HG02970 (cell line): Measurements from ENCODE around the gene HEPHL1.
"Not testable (repeated sequence)": the region's sequence is repeated elsewhere in the genome, so short reads cannot be mapped to it uniquely, and the experiment has no call there.

Experiments used
- ATAC-seq: cut with Tn5 transposase; IDR thresholded peaks from one replicate; pipeline ENCODE4 v1.9.1; 2021; ENCODE audit warnings: mild to moderate bottlenecking, moderate library complexity, moderate number of reproducible peaks; ENCODE audit not compliant: unreplicated experiment, low FRiP score

Gene HEPHL1

DNA sequence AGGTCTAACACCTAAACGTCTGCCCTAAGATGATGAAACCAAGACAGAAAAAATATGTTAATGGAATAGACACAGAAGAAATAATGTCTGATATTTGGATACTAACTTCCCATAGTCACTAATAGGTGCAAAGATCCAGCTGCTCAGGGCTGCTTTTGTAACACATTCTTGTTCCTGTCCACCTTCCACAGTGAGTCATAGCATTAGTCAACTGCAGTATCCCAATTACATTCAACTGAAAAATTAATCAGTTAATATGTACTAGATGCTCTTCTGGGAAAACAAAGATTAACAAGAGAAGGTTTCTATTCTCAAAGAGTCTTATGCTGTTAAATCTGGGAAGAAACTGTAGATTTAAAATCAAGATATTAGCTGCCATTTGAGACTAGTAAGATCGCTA lies 47.6 kb downstream of the HEPHL1 start:
- ATAC-seq: no peak

DNA sequence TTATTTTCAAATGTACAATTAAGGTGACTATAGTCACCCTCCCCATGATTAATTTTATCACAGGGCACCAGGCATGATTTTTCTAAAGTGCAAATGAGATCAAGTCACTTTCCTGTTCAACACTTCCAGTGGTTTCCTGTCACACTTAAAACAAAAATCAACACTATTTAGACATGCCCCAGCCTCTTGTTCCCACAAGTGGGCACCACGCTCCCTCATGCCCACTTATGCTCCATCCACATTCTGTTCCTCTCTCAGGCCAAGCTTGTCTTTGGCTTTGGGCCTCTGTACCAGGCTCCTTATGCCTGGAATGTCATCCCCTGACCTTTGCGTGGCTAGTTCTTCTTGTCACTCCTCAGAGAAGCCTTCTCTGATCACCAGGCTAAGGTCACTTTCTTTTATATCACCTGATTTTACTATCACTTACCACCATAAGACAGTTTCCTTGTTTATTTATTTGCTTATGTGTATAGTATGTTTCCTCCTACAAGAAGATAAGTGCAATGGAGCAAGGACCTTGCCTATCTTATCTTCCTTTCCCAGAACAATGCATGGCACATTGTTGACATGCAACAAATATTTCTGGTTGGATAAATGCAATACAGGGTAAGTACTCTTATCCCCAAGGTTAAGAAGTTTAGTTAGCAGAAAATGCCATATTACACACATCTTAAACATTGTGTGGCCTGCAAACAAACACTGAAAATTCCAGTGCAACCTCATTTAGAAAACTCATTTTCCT lies 56.6 kb downstream of the HEPHL1 start:
- ATAC-seq: no peak

DNA sequence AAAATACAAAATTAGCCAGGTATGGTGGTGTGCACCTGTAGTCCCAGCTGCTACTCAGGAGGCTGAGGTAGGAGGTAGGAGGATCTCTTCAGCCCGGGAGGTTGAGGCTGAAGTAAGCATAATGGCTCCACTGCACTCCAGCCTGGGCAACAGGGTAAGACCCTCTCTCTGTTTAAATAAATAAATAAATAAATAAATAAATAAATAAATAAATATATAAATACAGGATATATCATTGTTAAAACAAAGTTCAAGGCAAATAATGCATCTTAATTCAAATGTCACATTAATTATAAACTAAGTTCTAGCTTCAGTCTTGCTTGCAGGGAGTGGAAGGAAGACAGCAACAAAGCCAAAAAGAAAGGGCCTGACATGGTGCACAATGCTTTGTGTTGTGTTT lies 63.0 kb downstream of the HEPHL1 start:
- ATAC-seq: no peak

DNA sequence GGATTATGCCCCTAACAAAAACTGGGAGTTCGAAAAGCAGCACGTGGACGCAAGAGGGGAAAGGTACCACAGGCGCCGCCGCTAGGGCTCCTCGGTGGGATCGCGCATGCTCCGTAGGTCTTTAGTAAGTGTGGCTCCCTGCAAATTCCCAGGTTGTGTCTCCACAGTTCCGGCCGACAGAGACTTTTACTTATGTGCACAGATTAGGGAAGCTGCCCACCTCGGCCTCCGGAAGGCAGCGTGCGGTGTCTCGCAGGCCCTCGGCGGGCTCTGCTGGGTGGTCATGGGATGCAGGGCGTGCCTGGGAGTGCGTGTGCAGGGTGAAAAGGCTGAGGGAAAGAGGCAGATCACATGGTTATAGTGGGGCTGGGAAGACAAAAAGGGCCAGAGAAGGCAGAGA lies 67.8 kb downstream of the HEPHL1 start:
- ATAC-seq: no peak

DNA sequence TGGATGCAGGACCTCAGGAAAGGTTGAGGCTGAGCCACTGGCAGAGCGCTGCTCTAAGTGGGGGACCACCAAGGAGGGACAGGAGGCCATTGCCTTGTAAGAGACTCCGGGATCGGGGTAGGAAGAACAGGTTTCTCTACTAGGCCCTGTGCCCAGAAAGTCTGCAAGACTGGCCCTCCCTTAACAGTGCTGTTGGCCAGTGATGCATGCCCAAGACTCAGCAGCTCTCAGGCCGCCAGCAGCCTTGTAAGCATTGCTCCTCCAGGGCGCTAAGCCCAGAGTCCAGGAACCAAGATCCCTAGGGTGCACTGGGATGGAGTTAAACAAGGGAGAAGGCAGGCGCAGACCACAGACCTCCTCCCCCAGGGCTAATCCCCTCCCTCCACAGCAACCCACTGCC lies 68.2 kb downstream of the HEPHL1 start:
- ATAC-seq: no peak

DNA sequence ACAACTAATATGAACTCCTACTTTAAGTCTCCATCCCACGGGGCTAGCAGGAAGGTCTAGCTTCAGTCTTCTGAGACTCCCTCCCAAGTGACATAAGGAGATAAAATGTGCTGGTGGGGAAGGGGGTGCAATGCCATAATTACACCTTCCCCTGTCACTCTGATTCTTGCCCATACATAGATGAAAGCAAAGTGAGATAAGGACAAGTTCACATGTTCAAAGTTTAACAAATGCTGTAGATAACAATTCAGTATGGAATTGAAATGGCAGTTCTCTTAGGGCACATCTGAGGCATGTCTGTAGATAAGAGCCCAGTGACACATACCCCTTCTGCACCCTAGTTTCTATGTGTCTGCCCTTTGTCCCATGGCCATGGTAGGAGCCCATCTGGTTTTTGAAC lies 69.2 kb downstream of the HEPHL1 start:
- ATAC-seq: no peak

DNA sequence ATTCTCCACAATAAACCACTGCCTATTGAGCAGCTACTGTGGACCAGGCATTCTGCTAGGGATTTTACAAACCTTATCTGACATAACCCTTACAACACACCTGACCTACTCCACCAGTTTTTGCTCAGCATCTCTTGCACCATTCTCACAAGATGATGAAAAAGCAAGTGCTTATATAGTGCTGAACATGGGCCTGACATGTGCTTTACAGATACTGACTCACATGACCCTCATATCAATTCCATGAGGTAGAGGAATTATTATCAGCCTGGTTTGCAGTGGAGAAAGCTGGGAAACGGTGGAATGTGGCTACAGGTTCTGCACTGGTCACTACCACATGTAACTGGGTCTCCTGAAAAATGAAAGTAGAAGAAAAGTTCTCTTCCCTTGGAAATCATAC lies 69.9 kb downstream of the HEPHL1 start:
- ATAC-seq: no peak

DNA sequence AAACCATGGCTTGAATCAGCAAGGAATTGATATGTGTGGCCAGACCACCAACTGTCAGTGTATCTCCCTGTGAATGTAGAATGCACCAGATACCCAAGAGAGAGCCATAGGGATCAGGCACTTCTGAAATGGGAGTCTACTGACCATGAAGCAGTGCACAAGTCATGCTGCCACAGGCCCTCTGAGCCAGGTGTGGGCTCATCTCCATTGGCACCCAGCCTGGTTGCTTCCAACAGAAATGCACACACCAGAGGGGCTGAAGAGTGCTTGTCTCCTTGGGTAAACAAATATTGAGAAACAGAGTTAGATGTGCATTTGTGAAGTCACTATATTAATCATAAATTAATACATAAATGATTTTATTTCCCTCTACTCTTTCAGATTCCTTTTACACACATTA lies 79.1 kb downstream of the HEPHL1 start:
- ATAC-seq: no peak

DNA sequence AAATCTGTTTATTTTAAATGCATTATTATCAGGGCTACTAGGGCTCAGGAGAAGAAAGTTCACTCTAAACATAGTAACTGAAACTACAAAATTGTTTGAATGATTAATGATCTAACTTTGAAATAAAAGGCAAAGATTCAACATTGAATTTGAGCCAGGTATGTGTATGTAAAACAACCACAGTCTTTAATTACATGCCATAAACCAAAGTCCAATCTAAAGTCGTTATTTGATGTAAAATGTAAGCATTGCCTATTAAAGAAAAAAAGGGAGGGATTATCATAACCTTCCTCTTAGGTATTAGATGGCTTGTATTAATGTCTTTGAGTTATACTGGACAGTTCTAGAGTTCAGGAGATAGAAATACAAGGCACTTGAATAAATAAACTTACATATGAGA lies 82.3 kb downstream of the HEPHL1 start:
- ATAC-seq: no peak

DNA sequence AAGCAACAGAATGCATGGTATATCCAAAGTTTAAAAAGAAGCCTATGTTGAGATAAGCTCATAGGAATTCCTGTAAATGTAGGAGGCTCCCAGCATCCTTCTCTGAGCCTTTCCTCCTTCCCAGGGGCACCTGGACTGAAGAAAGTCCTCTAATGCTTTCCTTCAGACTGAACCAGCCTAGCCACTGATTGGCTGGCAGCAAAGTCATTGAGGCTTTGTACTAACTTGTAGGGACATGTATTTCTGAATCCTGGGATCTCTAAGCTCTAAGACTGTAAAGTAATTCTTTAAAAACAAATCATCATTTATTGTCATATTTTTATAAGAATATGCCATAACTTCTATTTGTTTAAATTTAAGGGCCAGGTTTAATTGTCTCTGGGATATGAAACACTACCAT lies 83.6 kb downstream of the HEPHL1 start:
- no peak for ATAC-seq

DNA sequence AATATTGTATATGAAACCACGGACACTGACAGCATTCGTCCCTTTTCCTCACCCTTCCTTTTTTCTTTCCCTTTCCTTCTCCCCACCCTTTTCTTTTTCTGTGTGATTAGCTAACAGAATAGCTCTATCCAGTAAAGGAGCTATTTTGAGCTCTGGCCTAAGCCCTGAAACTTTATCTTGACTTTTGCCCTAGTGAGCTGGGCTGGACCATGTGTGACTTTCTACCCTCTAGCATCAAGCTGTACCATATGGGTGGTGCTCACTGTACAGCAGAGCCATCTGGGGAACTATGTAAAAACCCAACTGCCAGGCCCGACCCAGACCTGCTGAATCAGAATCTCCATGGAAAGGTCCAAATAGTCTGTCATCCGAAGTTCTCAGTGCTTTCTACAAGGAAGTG lies 85.6 kb downstream of the HEPHL1 start:
- no peak for ATAC-seq

DNA sequence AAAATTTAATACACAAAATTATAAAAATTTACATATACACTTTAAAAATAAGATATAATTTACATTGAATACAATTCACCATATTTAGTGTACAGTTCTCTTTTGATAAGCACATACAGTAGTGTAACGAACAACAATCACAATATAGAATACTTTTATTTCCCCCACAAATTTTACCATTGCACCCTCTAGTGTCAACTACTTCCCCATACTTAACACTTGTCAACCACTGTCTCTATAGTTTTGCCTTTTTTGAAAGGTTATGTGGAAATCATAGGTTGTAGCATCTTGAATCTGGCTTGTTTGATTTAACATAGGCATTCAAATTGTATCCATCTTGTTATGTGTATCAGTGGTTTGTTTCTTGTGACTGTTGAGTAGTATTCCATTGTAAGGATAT lies 86.2 kb downstream of the HEPHL1 start:
- ATAC-seq: no peak

DNA sequence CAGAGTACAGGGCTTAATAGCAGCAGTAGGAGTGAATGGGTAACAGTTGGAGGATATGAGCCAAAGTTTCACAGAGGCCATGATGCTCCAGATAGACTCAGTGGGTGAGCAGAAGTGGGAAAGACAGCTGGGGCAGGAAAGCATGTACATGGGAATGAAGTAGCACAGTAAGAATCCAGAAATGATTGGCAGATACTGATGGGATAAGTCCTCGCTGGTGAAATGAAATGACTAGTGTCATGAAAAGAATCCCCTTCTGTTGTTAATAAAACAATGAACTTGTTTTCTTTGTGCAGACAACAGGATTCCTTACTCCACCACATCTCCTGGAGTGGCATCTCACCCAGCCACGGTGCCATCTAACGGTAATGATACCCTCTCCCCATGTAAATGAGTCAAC lies 90.1 kb downstream of the HEPHL1 start:
- no peak for ATAC-seq

DNA sequence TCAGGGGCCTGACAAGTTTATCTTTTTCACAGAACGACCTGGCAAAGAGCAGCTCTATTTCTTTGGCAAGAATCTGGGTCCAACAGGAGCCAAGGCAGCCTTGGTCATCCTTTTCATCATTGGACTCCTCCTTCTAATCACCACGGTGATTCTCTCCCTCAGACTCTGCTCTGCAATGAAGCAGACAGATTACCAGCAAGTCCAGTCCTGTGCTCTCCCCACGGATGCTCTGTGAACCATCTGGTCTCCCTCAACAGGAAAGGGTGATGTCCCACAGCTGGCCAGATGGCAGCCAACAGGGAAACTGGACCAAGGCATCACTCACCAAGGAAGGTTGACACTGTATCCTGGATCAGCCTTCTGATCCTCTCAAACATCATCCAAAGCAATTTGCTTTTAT lies 90.5 kb downstream of the HEPHL1 start:
- no peak for ATAC-seq

DNA sequence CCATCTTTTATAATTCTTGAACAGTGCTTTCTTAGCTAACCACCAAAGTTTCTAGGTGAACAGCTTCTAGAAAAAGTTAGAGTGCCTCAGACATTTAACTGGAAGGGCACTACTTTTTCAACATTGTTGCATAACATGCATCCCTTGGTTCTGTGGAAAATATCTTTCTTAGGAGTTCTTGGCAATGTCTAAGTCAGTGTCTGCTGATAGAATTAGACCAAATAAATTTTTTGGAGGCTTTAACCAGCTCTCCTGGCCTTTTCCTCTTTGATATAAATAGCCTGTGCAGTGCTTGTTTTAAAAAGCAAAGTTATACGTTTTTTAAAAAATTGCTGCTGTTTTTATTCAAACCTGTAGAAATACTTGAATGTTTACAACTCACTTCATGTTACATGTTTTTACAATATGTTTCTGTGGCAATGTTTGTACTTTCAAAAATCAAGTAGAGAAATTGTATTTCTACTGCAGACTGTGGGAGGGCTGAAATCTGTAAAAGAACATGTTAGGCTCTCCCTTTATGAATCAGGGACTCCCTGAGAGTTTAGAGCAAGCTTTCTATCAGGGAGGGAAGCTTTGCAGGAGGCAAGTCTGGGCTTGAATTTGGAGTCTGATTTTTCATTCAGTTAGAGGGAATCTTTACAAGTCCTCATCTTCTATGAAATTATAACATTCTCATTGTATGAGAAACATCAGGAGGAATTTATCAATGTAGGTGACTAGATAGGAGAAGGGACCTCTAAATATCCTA lies 91.2 kb downstream of the HEPHL1 start:
- no peak for ATAC-seq

DNA sequence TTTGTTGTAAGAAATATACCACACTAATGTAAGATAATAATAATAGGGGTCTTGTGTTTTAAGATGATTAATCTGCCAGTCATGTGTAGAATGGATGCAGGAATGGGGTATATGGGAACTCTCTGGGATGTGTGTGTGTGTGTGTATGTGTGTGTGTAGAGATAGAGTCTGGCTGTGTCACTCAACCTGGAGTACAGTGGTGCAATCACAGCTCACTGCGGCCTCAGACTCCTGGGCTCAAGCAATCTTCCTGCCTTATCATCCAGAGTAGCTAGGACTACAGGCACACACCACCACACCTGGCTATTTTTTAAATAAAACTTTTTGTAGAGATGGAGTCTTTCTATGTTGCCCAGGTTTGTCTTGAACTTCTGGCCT lies 96.0 kb downstream of the HEPHL1 start:
- no peak for ATAC-seq

DNA sequence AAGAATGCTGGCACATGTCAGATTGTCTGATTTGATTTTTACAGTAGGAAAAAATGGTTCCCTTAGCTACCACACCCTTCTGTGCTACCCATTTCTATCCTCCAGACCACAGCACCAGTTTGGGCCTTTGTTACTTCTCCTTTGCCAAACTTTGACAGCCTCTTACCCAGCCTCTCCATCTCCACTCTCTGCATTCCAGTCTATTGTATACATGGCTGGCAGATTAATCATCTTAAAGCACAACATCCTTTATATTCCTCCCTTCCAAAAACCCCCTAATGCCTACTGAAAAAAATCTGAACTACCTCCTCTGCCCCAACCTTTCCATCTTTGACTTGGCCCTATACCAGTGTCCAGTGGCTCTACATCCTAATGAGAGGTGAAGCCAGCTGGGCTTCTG lies 96.7 kb downstream of the HEPHL1 start:
- no peak for ATAC-seq

DNA sequence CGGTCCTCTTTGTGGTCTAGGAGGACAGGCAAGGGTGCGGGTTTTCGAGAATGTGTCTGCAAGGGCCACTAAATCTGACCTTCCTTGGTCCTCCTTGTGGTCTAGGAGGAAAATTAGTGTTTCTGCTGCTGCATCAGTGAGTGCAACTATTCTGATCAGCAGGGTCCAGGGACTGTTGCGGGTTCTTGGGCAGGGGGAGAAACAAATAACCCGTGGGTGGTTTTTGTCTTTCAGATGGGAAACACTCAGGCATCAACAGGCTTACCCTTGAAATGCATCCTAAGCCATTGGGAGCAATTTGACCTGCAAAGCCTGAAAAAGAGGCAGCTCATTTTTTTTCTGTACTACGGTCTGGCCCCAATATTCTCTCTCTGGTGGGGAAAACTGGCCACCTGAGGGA lies 98.5 kb downstream of the HEPHL1 start:
- not testable (repeated sequence) for ATAC-seq

DNA sequence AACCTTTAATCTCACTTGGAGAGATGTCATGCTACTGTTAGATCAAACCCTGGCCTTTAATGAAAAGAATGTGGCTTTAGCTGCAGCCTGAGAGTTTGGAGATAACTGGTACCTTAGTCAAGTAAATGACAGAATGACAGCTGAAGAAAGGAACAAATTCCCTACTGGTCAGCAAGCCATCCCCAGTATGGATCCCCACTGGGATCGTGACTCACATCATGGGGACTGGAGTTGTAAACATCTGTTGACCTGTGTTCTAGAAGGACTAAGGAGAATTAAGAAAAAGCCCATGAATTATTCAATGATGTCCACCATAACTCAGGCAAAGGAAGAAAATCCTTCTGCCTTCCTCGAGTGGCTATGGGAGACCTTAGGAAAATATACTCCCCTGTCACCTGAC lies 99.4 kb downstream of the HEPHL1 start:
- not testable (repeated sequence) for ATAC-seq

DNA sequence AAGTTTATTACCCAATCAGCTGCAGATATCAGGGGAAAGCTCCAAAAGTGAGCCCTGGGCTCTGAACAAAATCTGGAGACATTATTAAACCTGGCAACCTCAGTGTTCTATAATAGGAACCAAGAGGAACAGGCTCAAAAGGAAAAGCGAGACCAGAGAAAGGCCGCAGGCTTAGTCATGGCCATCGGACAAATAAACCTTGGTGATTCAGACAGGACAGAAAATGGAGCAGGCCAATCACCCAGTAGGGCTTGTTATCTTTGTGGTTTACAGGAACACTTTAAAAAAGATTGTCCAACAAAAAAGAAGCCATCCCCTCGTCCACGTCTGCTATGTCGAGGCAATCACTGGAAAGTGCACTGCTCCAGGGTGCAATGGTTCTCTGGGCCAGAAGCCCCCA lies 99.8 kb downstream of the HEPHL1 start:
- ATAC-seq: no peak

DNA sequence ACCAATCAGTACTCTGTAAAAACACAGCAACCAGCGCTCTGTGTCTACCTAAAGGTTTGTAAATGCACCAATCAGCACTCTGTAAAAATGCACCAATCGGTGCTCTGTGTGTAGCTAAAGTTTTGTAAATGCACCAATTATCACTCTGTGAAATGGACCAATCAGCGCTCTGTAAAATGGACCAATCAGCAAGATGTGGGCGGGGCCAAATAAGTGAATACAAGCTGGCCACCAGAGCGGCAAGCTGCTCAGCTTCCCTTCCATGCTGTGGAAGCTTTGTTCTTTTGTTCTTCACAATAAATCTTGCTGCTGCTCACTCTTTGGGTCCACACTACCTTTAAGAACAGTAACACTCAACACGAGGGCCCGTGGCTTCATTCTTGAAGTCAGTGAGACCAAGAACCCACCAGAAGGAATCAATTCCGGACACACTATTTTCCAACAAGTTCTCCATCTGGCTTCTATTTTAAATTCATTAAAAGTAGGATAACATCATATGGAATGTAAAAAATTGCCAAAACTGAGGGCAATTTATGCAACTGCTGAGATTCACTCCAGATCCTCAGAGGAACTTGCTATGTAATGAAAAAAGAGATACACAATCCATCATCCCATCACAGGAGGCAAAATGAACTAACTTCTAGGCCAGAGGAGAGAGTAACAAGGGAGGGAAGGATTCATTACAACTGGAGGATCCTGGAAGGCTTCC lies 104.4 kb downstream of the HEPHL1 start:
- ATAC-seq: no peak

DNA sequence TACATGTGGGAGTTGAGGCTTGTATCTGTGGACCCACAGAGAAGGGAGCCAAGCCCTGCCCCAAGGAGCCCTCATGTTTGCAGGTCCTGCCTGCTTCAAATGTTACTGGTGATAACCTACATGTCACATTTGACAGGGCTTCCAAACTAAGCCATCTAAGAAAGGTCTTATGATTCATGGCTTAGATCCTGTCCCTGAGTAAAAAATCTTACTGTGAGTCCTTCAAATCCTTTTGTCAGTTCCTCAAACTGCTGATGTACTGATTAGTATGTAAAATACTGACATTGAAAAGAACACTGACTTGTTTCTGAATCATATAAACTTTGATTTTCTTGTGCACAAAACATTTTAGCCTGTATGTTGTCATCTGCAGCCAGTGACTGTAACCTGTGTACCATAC lies 106.5 kb downstream of the HEPHL1 start:
- no peak for ATAC-seq
